ENCODE measurements around the gene KRT77.

The KRT77 gene

GRCh38 chr12:52691076-52691840, 12.1 kb downstream of the KRT77 start (continued):
- no peak for TF ChIP-seq ZNF707 (tag by site-specific recombination; IDR thresholded peaks at IDR 0.05)
- no peak for TF ChIP-seq BCL11A (tag by site-specific recombination; IDR thresholded peaks at IDR 0.05; ENCODE audit: low read depth)
- TF ChIP-seq ZNF561 (tag by site-specific recombination; IDR thresholded peaks at IDR 0.05; ENCODE audit: borderline replicate concordance): no peak
- TF ChIP-seq ZBTB7A (tag by site-specific recombination; IDR thresholded peaks at IDR 0.05; ENCODE audit: low read depth): no peak
- TF ChIP-seq ZNF610 (tag by site-specific recombination; IDR thresholded peaks at IDR 0.05; ENCODE audit: borderline replicate concordance): peak; percentile 76; the same call in 1 of the 2 replicates
- no peak for TF ChIP-seq ZNF580 (tag by site-specific recombination; IDR thresholded peaks at IDR 0.05)
- no peak for TF ChIP-seq ZNF837 (tag by site-specific recombination; IDR thresholded peaks at IDR 0.05)
- no peak for TF ChIP-seq ZNF549 (tag by site-specific recombination; IDR thresholded peaks at IDR 0.05)
- no peak for TF ChIP-seq ZNF624 (tag by site-specific recombination; IDR thresholded peaks at IDR 0.05)
- no peak for TF ChIP-seq TCF7L2 (IDR thresholded peaks at IDR 0.05; ENCODE audit: borderline replicate concordance, low read depth, low read length)
- TF ChIP-seq EGR2 (tag by site-specific recombination; IDR thresholded peaks at IDR 0.05; ENCODE audit: low read depth): peak; percentile 92
- no peak for TF ChIP-seq WT1 (tag by site-specific recombination; IDR thresholded peaks at IDR 0.05)
- no peak for TF ChIP-seq ZNF660 (tag by site-specific recombination; IDR thresholded peaks at IDR 0.05)
- TF ChIP-seq SP3 (tag by site-specific recombination; IDR thresholded peaks at IDR 0.05): peak; percentile 76
- TF ChIP-seq ZNF449 (tag by site-specific recombination; IDR thresholded peaks at IDR 0.05): no peak
- TF ChIP-seq MYNN (tag by site-specific recombination; IDR thresholded peaks at IDR 0.05; ENCODE audit: borderline replicate concordance): 0 out of 2 replicates have a peak, but pooled peaks have one; percentile 22
- TF ChIP-seq ZNF658 (tag by site-specific recombination; IDR thresholded peaks at IDR 0.05): no peak
- TF ChIP-seq ZNF585B (tag by site-specific recombination; IDR thresholded peaks at IDR 0.05): no peak
- TF ChIP-seq YY1 (tag by site-specific recombination; IDR thresholded peaks at IDR 0.05): peak; percentile 72; the same call in 1 of the 2 replicates
- TF ChIP-seq ZNF518A (tag by site-specific recombination; conservative IDR thresholded peaks at IDR 0.05; ENCODE audit: low read depth): no peak
- peak; percentile 49; the same call in 1 of the 2 replicates for TF ChIP-seq GLIS2 (tag by site-specific recombination; IDR thresholded peaks at IDR 0.05)
- no peak for TF ChIP-seq ZNF629 (tag by site-specific recombination; IDR thresholded peaks at IDR 0.05)
- no peak for TF ChIP-seq ZNF560 (tag by site-specific recombination; IDR thresholded peaks at IDR 0.05; ENCODE audit: borderline replicate concordance)
- no peak for TF ChIP-seq ZNF280D (tag by site-specific recombination; IDR thresholded peaks at IDR 0.05)
- TF ChIP-seq PATZ1 (tag by site-specific recombination; IDR thresholded peaks at IDR 0.05): peak; percentile 36; the same call in 1 of the 2 replicates
- TF ChIP-seq ZNF747 (tag by site-specific recombination; IDR thresholded peaks at IDR 0.05): no peak
- TF ChIP-seq ZNF2 (tag by site-specific recombination; IDR thresholded peaks at IDR 0.05): no peak

Measured in HEK293 (cell line).